GM12874 (cell line): ENCODE results near the gene PTPN23.

Experiments
- TF ChIP-seq, protein P1 (sequence below): IDR thresholded peaks from 2 replicates; pipeline ENCODE4 v1.5.1; 2011; ENCODE audit warnings: low read depth, mild to moderate bottlenecking, control low read depth, low read length, moderate library complexity; ENCODE audit not compliant: insufficient read depth

The PTPN23 gene

DNA sequence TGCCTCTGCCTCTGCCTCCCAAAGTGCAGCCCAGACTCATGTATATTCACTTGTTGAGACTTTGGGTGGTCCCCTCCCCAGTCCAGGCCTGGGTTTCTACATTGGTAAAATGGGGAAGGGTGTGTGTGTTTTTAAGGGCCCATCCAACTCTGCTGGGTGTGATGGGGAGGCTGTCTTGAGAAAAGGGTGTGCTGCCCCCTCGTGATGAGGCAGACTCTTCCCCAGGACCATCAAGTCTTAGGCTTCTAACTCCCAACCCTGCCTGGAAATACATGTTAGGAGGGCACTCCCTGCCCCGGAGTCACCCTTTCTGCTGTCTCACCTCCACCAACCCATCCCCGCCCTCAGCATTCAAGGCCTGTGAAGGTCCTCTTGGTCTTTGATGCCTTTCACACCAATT is 4.4 kb upstream of the PTPN23 start:
- TF ChIP-seq, protein P1, sequence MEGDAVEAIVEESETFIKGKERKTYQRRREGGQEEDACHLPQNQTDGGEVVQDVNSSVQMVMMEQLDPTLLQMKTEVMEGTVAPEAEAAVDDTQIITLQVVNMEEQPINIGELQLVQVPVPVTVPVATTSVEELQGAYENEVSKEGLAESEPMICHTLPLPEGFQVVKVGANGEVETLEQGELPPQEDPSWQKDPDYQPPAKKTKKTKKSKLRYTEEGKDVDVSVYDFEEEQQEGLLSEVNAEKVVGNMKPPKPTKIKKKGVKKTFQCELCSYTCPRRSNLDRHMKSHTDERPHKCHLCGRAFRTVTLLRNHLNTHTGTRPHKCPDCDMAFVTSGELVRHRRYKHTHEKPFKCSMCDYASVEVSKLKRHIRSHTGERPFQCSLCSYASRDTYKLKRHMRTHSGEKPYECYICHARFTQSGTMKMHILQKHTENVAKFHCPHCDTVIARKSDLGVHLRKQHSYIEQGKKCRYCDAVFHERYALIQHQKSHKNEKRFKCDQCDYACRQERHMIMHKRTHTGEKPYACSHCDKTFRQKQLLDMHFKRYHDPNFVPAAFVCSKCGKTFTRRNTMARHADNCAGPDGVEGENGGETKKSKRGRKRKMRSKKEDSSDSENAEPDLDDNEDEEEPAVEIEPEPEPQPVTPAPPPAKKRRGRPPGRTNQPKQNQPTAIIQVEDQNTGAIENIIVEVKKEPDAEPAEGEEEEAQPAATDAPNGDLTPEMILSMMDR = no peak

DNA sequence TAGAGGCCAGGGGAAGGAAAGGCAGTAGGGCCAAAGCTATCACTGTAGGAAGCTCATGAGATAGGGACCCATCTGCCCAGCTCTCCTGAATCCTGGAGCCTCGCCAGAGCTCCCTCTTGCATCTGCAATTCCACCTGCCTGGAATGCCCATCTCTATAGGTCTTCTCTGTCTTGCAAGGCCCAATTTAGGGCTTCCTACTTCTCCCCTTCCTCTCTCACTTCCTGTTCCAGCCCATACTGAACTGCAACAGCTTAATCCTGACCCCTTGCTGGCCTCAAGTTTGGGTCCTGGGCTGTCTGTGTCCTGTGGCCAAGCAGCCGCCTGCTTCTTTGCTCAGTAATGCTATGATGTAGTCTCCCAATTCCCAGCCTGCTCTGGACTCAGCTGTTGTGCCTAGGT is 3.6 kb upstream of the PTPN23 start:
- TF ChIP-seq, protein P1 = no peak

DNA sequence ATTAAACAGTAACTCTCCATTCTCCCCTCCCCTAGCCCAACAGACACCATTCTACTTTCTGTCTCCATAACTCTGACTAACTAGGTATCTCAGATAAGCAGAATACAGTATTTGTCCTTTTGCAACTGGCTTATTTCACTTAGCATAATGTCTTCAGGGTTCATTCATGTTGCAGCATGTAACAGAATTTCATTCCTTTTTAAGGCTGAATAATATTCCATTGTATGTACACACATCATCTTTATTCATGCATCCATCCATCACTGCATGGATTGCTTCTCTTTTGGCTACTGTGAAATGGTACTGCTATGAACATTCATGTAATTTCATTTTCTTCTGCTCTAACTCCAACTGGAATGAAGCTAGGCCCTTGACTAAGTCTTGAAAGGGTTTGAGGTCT is 2.0 kb upstream of the PTPN23 start:
- TF ChIP-seq, protein P1 = no peak

DNA sequence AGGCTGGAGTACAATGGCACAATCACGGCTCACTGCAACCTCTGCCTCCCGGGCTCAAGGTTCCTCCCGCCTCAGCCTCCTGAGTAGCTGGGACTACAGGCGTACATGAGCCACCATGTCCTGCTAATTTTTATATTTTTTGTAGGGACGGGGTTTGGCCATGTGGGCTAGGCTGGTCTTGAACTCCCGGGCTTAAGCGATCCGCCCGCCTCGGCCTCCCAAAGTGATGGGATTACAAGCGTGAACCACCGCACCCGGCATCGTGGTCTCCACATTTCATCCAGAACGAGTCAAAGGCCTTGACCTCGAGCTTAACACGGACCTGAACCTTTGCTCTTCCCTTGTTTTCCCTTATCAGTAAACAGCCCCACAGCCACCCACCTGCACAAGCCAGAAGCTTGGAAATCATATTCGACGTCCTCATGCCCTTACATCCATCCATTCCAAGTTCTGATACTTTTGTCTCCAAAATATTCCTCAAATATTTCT is 1.4 kb upstream of the PTPN23 start:
- TF ChIP-seq, protein P1 = no peak

DNA sequence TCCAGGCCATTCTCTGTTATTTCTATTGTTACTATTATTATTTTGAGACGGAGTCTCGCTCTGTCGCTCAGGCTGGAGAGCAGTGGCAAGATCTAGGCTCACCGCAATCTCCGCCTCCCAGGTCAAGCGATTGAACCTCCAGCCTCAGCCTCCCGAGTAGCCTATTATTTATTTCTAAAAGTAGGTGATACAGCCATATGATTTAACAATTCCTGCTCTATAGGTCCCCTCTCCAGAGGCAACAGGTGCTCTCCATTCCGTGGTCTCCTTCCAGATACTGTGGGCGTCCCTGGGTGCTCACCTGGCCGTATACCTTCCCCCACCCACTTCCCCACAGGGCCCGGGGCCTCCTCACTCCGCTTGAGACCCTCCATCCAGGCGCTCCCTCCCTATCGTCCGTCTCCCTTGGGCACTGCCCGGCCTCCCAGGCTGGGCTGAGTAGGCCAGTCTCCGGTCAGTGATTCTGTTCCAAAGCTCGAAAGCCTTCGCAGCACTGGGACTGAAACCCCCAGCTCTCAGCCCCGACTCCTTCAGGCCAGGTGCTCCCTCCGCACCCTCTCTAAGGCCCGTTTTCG is 708 bp upstream of the PTPN23 start:
- TF ChIP-seq, protein P1 = no peak

DNA sequence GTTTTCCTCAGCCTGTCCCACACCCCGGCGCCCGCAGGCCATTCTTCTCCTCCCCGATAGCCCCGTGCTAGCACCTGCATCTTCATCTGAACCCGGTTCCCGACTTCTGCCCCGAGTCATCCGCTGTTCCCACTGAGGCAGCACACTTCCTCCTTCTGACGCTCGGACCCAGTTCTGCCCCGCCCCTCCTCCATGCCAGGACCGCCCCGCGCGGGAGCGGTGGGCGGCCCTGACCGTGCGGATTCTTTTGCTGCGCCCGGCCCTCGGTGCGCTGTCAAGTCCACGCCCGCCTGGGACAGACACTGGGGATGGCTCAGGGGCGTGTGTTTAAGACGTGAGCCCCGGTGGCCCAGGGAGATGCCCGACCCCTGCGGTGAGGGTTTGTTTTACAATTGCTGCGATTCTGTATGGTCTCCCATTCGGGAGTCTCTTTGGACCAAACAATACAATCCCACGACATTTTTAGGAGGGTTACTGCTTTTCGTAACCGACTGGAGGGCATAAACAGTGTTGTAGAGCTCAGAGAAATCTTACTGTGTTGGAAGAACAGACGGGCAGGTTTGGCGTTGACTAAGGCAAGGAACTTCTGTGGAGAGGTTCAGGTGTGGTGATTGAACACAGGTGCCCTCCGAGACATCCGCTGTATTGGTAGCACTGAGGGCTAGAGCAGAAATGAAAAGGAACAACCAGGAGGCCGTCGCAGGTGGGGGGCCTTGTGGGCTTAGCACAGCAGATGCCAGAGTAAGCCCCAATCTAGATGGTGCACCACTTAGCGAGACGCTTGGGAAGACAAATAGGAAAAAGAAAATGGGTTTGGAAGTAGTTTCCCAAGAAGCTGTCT is 716 bp downstream of the PTPN23 start:
- TF ChIP-seq, protein P1 = no peak

DNA sequence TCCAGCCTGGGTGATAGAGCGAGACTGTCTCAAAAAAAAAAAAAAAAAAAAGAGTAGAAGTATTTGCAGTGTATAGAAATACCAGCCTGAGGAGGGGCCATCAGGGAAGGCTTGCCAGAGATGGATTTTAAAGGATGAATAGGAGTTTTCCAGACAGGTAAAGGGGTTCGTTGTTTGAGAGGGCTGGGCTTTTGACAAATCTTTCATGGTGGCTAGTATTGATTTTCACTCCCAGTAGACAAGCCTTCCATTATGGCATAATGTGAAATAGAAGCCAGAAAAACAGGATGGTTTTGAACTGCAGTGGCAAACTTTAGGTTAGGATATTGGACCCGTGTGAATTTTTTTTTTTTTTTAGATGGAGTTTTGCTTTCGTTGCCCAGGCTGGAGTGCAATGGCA is 3.6 kb downstream of the PTPN23 start:
- TF ChIP-seq, protein P1 = no peak
